Activated B cell treated with CpG ODN at 0.5 μM for 24 hours (primary cell): Measurements from ENCODE around the gene NDUFA11. TPM values are rescaled to one million over a fixed set of nuclear protein-coding genes. Genes with fewer than 3 reads are reported as not detected.

Source experiments
- ATAC-seq: fragments of 200-7000 bp; cut with Tn5 transposase; one replicate; pipeline ENCODE4 v1.10.0; 2021; ENCODE audit warnings: low read depth, mild to moderate bottlenecking, moderate library complexity
- CTCF ChIA-PET: fragments of 350-600 bp; sonication (Branson Sonifier 250); formaldehyde crosslinking; loops from one replicate; lab custom pipeline; 2021; ENCODE audit warnings: antibody characterized with exemption; lab: Charles Lee
- POLR2A ChIA-PET: fragments of 350-600 bp; sonication (Branson Sonifier 250); formaldehyde crosslinking; loops from one replicate; lab custom pipeline; 2021; ENCODE audit warnings: antibody characterized with exemption; lab: Charles Lee
- DNase-seq: peaks from one replicate; pipeline ENCODE4 v3.0.0; 2022
- H3K27ac Mint-ChIP-seq: one replicate; pipeline ENCODE4 v1.8.0; 2020; ENCODE audit warnings: mixed read lengths
- H3K27me3 Mint-ChIP-seq: one replicate; pipeline ENCODE4 v1.8.0; 2021; ENCODE audit warnings: mixed read lengths
- H3K36me3 Mint-ChIP-seq: one replicate; pipeline ENCODE4 v1.8.0; 2021; ENCODE audit warnings: low read depth, mixed read lengths
- H3K4me1 Mint-ChIP-seq: one replicate; pipeline ENCODE4 v1.8.0; 2021; ENCODE audit warnings: mixed read lengths
- H3K4me3 Mint-ChIP-seq: one replicate; pipeline ENCODE4 v1.8.0; 2020; ENCODE audit warnings: mild to moderate bottlenecking, mixed read lengths
- H3K9me3 Mint-ChIP-seq: one replicate; pipeline ENCODE4 v1.8.0; 2020; ENCODE audit warnings: mixed read lengths
- intact Hi-C: fragments of 100-400 bp; cut with micrococcal nuclease; formaldehyde crosslinking; loops from one replicate; pipeline ENCODE4 v1.15.1; 2024
- total RNA-seq: library from RNA; stranded (reverse); gene quantifications from 2 replicates; pipeline ENCODE4 v1.2.3, GENCODE V29; 2022
- TF ChIP-seq, protein P1 (sequence below): fragments of 200-600 bp; IDR thresholded peaks from one replicate; pipeline ENCODE4 v1.8.0; 2022; ENCODE audit warnings: antibody characterized with exemption, mild to moderate bottlenecking

The NDUFA11 gene
- total RNA-seq, 1 donor from 2014 or later, result 193 TPM

DNA sequence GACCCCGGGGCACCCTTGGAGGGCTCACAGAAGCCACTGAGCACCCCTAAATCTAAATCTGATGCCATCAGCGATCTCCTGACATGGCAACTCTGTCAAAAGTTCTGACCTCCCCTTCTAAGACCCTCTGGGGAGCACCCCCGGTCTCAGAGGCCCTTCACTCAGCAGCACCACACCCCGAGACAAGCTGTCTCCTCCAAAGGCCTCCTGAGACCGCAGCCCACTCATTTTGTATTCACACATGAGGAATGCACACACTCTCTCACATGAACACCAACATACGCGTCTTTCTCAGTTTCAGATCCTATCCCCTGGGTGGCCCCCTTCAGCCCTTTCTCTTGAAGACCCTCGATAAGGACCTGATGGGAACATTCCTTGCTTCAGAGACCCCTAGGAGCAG, 2.6 kb downstream of the NDUFA11 start:
- H3K4me3 Mint-ChIP-seq, result no peak overlapping the region
- POLR2A ChIA-PET, result no interaction called here
- H3K27ac Mint-ChIP-seq, result no peak overlapping the region
- peaks cover 32% of the 10 kb centered on the region for H3K36me3 Mint-ChIP-seq
- no peak for DNase-seq
- intact Hi-C loops, result loop anchor here (5.0 to 10.0 kb wide), 2 partner anchors 279 to 1634 kb away; partner anchors contain the start of genes PNPLA6, SAFB and SAFB2
- H3K4me1 Mint-ChIP-seq, result peaks cover 32% of the 10 kb centered on the region
- H3K9me3 Mint-ChIP-seq, result no peaks in the 10 kb centered on the region
- H3K27me3 Mint-ChIP-seq, result no peaks in the 10 kb centered on the region
- TF ChIP-seq, protein P1, sequence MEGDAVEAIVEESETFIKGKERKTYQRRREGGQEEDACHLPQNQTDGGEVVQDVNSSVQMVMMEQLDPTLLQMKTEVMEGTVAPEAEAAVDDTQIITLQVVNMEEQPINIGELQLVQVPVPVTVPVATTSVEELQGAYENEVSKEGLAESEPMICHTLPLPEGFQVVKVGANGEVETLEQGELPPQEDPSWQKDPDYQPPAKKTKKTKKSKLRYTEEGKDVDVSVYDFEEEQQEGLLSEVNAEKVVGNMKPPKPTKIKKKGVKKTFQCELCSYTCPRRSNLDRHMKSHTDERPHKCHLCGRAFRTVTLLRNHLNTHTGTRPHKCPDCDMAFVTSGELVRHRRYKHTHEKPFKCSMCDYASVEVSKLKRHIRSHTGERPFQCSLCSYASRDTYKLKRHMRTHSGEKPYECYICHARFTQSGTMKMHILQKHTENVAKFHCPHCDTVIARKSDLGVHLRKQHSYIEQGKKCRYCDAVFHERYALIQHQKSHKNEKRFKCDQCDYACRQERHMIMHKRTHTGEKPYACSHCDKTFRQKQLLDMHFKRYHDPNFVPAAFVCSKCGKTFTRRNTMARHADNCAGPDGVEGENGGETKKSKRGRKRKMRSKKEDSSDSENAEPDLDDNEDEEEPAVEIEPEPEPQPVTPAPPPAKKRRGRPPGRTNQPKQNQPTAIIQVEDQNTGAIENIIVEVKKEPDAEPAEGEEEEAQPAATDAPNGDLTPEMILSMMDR, result no peak
- no peak for ATAC-seq
- CTCF ChIA-PET, result no interaction called here

DNA sequence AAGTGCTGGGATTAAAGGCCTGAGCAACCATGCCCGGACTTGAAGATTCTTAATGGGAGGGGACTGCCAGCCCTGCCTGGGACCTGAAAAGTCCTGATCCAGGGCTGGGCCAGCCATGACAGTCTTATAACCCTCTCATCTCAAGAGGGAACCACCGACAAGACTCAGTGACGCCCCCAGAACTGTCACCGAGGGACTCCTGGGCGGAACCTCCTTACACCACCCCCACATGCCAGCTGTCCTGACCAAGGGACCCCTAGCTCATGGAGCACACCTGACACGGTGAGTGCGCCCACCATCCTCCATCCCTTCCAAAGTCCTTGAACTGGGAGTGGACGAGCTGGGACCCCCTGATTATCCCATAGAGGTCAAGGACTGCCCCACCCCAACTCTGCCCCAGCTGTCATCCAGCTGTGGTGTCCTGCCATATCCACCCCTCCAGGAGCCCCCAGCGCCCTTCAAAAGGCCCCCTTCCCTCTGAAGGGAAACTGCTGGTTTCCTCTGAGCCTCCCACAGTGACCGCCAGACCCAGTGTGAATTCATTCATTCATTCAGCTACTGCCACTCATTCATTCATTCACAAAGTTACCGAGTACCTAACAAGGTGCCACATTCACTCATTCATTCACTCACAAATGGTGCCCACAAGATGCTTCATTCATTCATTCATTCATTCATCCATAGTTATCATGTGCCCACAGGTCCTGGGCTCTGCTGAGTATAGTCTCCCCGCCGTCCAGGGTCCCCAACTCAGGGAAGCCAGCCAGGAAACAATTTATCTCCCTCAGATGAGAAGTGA, 3.7 kb downstream of the NDUFA11 start:
- Mint-ChIP-seq H3K27ac (no peak overlapping the region), H3K9me3 (no peaks in the 10 kb centered on the region), H3K36me3 (peaks cover 42% of the 10 kb centered on the region), H3K27me3 (no peaks in the 10 kb centered on the region), H3K4me3 (peak overlapping the region; percentile 36), H3K4me1 (peaks cover 30% of the 10 kb centered on the region)
- ChIA-PET CTCF (no interaction called here), POLR2A (no interaction called here)
- TF ChIP-seq, protein P1, result no peak
- ATAC-seq, result no peak
- no peak for DNase-seq
- intact Hi-C loops, result loop anchor here (5.0 to 10.0 kb wide), 2 partner anchors 278 to 1635 kb away; partner anchors contain the start of genes PNPLA6, SAFB and SAFB2

DNA sequence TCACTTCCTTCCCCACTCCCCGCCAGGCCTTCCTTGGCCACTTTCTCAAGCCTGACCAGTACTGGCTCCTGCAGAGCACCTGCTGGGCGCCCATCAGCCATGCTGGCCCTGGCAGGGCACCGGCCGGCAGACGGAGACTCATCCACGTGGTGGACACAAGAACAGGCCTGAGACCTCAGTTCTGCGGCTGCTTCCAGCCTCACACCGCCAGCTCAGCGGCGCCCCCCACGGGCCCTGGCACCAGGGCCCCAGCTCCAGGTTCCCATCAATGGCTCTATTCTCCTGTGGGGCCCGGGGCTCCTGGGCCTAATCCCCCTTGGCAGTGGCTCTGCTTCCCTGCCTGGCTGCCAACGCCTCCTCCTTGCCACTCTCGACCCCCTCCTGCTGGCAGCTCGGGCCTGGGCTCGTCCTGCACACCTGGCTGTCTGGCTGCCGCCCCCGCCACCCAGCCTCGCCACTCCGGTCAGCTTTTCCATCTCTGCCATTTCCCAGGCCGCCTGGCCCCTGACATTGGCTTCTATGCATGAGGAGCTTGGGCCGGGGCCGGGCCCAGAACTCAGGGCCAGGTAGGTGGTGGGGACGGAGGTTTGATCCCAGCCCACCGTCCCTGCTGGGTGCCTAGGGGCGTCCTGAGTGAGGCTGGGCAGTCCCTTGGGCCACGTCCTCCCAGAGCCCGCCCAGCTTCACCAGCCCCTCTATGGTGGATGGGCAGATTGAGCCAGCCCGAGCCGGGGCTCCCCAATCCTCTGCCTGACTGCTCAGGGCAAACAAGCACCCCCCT, 6.2 kb downstream of the NDUFA11 start:
- ATAC-seq (no peak), DNase-seq (no peak)
- ChIA-PET POLR2A (no interaction called here), CTCF (no interaction called here)
- H3K4me1 Mint-ChIP-seq, result peaks cover 17% of the 10 kb centered on the region
- H3K27me3 Mint-ChIP-seq, result no peaks in the 10 kb centered on the region
- TF ChIP-seq, protein P1, result no peak
- no peaks in the 10 kb centered on the region for H3K9me3 Mint-ChIP-seq
- intact Hi-C loops, result no loop called here
- H3K4me3 Mint-ChIP-seq, result no peak overlapping the region
- peaks cover 39% of the 10 kb centered on the region for H3K36me3 Mint-ChIP-seq
- H3K27ac Mint-ChIP-seq, result no peak overlapping the region

DNA sequence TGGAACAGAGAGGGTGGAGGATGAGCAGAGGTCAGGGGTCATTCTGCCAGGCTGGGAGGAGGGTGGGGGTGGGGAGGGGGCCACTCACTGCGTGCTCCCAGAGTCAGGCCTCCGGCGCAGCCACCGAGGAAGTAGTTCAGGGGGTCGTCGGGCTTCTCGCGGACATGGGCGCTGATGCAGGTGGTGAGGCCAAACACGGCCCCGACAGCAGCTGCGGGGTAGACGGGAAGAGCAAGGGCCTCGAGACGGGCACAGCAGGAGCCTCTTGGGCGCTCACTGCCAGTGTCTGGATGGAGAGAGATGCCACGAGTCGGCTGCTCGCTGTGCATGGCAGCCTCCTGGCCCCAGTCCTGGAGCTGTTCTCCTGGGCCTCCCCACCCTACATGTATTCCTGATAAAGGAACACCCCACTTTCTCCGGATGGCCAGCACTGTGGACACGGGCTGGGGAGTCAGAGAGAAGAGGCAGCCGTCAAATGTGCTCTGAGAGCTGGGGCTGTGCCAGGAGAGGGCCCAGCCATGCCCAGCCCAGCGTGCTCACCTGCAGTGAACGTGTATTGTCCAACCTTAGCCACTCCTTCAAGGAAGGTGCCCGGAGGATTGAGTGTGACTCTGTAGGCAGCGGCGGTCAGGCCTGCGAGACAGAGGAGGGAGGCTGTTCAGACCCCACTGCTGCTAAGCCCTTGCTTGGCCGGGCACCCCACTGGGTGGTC, 7.1 kb downstream of the NDUFA11 start:
- TF ChIP-seq, protein P1, result no peak
- DNase-seq, result no peak
- intact Hi-C loops, result no loop called here
- ChIA-PET CTCF (no interaction called here), POLR2A (no interaction called here)
- Mint-ChIP-seq H3K27ac (no peak overlapping the region), H3K36me3 (peaks cover 39% of the 10 kb centered on the region), H3K4me3 (no peak overlapping the region), H3K27me3 (no peaks in the 10 kb centered on the region), H3K9me3 (no peaks in the 10 kb centered on the region), H3K4me1 (peaks cover 15% of the 10 kb centered on the region)
- ATAC-seq, result no peak
